GM21717 (cell line): ENCODE results near the gene CIAO3.
"Not testable (repeated sequence)": the region's sequence is repeated elsewhere in the genome, so short reads cannot be mapped to it uniquely, and the experiment has no call there.

Experiments used
- ATAC-seq: cut with Tn5 transposase; IDR thresholded peaks from one replicate; pipeline ENCODE4 v1.9.1; 2021; ENCODE audit warnings: mild to moderate bottlenecking, moderate library complexity; ENCODE audit not compliant: unreplicated experiment

Gene CIAO3

GRCh38 chr16:776298-776697 lies 35.5 kb upstream of the CIAO3 start:
- not testable (repeated sequence) for ATAC-seq

- no peak for ATAC-seq
Measured at GRCh38 chr16:775236-775796, 34.5 kb upstream of the CIAO3 start.

- no peak for ATAC-seq
Measured at GRCh38 chr16:774086-775001, 33.5 kb upstream of the CIAO3 start.

- ATAC-seq, result no peak
Measured at GRCh38 chr16:772959-773358, 32.2 kb upstream of the CIAO3 start.

DNA sequence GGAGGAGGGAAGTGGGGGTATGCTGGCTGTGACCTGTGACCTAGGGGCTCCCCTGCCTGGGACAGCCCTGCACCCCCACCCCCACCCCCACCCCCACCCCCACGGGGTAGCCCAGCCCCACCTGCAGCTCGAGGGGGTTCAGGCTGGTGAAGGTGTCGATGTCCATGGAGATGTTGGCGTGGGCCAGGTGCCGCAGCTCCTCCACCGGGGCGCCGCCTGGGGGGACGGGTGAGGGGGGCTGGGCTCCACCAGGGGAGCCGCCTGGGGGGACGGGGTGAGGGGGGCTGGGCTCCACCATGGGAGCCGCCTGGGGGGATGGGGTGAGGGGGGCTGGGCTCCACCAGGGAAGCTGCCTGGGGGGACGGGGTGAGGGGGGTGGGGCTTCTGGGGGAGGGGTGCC lies 29.6 kb upstream of the CIAO3 start:
- no peak for ATAC-seq

GRCh38 chr16:769934-770333 lies 29.1 kb upstream of the CIAO3 start:
- no peak for ATAC-seq

DNA sequence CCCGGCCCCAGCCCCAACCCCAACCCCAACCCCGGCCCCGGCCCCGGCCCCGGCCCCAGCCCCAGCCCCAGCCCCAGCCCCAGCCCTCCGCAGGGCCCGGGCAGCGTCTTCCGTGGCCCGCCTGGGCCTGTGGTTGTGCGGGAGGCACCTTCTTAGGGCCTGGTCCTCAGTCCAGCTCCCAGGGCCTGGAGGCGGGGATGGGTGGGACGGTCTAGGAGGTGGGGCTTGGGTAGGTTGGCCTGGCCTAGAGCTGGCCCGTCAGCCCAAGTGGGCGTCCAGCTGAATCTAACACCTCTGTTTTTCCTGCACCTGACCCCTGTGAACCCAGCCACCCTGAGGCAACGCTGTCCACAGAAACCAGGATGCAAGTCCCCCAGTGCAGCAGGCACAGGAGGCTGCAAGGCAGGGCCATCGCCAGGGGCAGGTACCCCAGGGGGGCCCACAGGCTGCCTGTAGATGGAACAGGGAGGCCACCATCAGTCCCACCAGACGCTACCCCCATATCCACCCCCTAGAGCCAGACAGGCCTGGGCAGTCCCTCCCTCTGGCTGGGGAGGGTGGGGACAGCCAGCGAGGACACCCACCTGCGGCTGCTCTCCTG lies 28.5 kb upstream of the CIAO3 start:
- no peak for ATAC-seq

GRCh38 chr16:768428-768827 lies 27.6 kb upstream of the CIAO3 start:
- ATAC-seq, result no peak

- no peak for ATAC-seq
Measured at GRCh38 chr16:767743-768235, 27.0 kb upstream of the CIAO3 start.

- ATAC-seq, result no peak
Measured at GRCh38 chr16:766820-767640, 26.2 kb upstream of the CIAO3 start.

GRCh38 chr16:766008-766819 lies 25.4 kb upstream of the CIAO3 start:
- ATAC-seq, result no peak

- no peak for ATAC-seq
Measured at GRCh38 chr16:765488-765865, 24.7 kb upstream of the CIAO3 start.

DNA sequence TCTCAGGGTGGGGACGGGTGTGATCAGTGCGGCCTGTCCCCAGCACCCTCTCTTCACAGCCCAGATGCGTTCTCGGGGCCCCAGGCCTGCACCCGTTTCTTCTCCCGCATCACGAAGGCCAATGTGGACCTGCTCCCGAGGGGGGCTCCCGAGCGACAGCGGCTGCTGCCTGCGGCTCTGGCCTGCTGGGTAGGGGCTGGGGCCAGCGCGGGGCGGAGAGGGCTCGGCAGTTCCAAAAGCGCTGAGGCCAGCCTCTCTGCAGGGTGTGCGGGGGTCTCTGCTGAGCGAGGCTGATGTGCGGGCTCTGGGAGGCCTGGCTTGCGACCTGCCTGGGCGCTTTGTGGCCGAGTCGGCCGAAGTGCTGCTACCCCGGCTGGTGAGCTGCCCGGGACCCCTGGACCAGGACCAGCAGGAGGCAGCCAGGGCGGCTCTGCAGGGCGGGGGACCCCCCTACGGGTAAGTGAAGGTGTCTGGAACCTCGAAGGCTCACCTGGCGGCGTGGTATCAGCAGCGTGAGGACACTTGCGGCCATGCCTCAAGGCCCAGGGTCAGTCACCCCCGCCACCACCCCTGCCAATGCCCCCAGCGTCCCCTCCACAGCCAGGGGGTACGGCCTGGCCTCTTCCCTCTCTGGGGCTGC lies 24.2 kb upstream of the CIAO3 start:
- no peak for ATAC-seq

DNA sequence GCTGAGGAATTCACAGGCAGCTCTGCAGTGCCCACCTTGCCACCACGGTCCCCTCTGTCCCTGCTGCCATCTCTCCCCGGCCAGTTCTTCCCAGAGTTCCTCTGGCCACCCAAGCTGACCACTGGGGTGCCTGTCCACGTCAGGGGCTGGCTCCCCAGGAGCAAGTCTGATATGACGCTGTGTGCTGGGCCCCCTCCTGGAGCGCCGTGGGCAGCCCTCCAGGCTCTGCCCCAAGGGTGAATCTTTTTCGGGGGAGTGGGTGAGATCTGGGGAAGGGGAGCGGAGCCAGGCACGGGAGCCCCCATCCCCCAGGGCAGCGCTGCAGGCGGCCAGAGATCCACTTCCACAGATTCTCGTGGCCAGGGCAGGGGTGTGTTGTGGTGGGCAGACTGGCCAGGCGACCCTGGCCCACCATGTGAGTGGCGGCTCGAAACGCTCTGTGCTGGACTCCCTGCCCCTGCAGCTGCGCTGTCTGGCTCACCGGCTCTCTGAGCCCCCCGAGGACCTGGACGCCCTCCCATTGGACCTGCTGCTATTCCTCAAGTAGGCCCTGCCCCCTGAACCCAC lies 23.5 kb upstream of the CIAO3 start:
- ATAC-seq, result no peak

DNA sequence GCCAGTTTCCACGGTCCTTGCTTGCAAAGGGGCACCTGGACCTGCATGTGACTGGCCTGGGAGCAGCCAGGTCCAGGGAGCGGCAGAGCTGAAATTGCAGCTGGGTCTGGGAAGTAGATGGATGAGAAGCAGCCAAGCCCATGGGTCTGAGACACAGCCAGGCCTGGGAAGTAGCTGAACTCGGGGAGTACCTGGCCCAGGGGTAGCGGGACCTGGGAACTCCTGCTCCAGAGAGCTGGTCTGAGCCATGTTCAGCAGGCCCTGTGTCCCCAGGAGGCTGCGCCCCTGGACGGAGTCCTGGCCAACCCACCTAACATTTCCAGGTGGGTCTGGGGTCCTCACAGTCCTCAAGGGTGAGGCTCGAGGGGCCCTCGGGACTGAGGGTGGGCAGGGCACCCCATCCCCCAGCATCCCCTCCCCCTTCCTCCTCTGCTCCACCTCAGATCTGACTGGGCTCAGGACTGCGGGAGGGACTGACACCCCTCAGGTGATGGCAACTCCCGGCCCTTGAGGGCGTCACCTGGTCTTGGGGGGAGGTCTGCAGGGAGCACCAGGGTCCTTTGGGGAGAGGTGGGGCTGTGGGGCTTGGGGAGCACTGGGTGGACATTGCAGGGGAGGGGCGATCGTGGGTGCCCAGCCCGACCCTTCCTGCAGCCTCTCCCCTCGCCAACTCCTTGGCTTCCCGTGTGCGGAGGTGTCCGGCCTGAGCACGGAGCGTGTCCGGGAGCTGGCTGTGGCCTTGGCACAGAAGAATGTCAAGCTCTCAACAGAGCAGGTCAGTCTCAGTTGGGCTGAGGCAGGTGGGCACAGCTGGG lies 22.8 kb upstream of the CIAO3 start:
- ATAC-seq, result no peak

GRCh38 chr16:762595-763268 lies 21.9 kb upstream of the CIAO3 start:
- ATAC-seq, result no peak

- no peak for ATAC-seq
Measured at GRCh38 chr16:761625-762513, 21.1 kb upstream of the CIAO3 start.
